HG02852 (cell line): ENCODE measurements around the gene USP35.

Experiments
- ATAC-seq: cut with Tn5 transposase; IDR thresholded peaks from one replicate; pipeline ENCODE4 v1.9.1; 2021; ENCODE audit warnings: mild to moderate bottlenecking, moderate library complexity; ENCODE audit not compliant: unreplicated experiment

The USP35 gene

GRCh38 chr11:78259777-78260487 is 71.2 kb downstream of the USP35 start:
- ATAC-seq: no peak

GRCh38 chr11:78261367-78261766 is 72.6 kb downstream of the USP35 start:
- no peak for ATAC-seq

- ATAC-seq: no peak
These were observed 73.1 kb downstream of the USP35 start for GRCh38 chr11:78261828-78262227.

GRCh38 chr11:78262238-78262637 is 73.5 kb downstream of the USP35 start:
- ATAC-seq: no peak

GRCh38 chr11:78262691-78263090 is 74.0 kb downstream of the USP35 start:
- no peak for ATAC-seq
